CD4-positive, alpha-beta T cell treated with Interleukin-2 at 100 ng/mL for 4 hours (primary cell): ENCODE results near the gene INF2.

Experiments
- DNase-seq: peaks from one replicate; pipeline ENCODE4 v3.0.0-alpha.2; 2020; ENCODE audit warnings: low spot score

The INF2 gene

GRCh38 chr14:104689881-104690711 lies 678 bp downstream of the INF2 start:
- no peak for DNase-seq

GRCh38 chr14:104690861-104691455 lies 1.5 kb downstream of the INF2 start:
- no peak for DNase-seq

- no peak for DNase-seq
These were observed 2.3 kb downstream of the INF2 start for GRCh38 chr14:104691546-104692260.

GRCh38 chr14:104692261-104692938 lies 3.0 kb downstream of the INF2 start:
- no peak for DNase-seq

GRCh38 chr14:104692939-104693315 lies 3.5 kb downstream of the INF2 start:
- no peak for DNase-seq

- no peak for DNase-seq
These were observed 4.3 kb downstream of the INF2 start for GRCh38 chr14:104693482-104694431.

GRCh38 chr14:104694475-104694950 lies 5.1 kb downstream of the INF2 start:
- DNase-seq: no peak

GRCh38 chr14:104694991-104695659 lies 5.7 kb downstream of the INF2 start:
- peak; percentile 43 for DNase-seq

- DNase-seq: no peak
These were observed 6.2 kb downstream of the INF2 start for GRCh38 chr14:104695660-104696000.

- DNase-seq: no peak
These were observed 7.4 kb downstream of the INF2 start for GRCh38 chr14:104696671-104697316.

- DNase-seq: no peak
These were observed 7.9 kb downstream of the INF2 start for GRCh38 chr14:104697317-104697703.

GRCh38 chr14:104697892-104698583 lies 8.6 kb downstream of the INF2 start:
- DNase-seq: no peak

GRCh38 chr14:104698688-104699425 lies 9.4 kb downstream of the INF2 start:
- DNase-seq: no peak

GRCh38 chr14:104699426-104699748 lies 10.0 kb downstream of the INF2 start:
- DNase-seq: no peak

GRCh38 chr14:104700225-104700651 lies 10.8 kb downstream of the INF2 start:
- DNase-seq: no peak

- DNase-seq: no peak
These were observed 11.4 kb downstream of the INF2 start for GRCh38 chr14:104700747-104701217.

GRCh38 chr14:104701383-104702076 lies 12.1 kb downstream of the INF2 start:
- DNase-seq: no peak

- no peak for DNase-seq
These were observed 12.7 kb downstream of the INF2 start for GRCh38 chr14:104702106-104702505.
